HG02884 (cell line): ENCODE results near the gene ITGB3.

ENCODE experiments used
- ATAC-seq: cut with Tn5 transposase; IDR thresholded peaks from one replicate; pipeline ENCODE4 v1.9.1; 2021; ENCODE audit warnings: mild to moderate bottlenecking, moderate library complexity; ENCODE audit not compliant: unreplicated experiment

Gene ITGB3

DNA sequence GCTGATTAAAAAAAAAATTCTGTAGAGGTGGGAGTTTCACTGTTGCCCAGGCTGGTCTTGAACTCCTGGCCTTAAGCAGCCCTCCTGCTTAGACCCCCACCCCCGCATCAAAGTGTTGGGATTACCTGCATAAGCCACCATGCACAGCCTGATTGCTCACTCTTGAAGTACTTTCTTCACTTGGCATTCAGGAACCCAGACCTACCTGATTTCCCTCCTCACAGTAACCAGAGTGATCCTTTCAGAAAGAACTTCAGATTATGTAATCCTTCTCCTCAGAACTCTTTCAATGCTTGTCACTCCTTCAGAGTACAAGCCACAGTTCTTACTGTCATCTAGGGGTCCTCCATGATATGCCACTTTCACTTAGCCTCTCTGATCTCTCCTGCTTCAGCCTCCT lies 71.5 kb downstream of the ITGB3 start:
- no peak for ATAC-seq

DNA sequence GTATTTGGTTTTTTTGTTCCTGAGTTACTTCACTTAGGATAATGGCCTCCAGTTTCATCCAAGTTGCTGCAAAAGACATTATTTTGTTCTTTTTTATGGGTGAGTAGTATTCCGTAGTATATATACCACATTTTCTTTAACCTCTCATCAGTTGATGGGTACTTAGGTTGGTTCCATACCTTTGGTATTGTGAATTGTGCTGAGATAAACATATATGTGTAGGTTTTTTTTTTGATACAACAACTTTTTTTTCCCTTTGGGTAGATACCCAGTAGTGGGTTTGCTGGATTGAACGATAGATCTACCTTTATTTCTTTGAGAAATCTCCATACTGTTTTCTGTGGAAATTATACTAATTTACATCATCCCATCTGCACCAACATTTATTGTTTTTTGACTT lies 76.9 kb downstream of the ITGB3 start:
- no peak for ATAC-seq

DNA sequence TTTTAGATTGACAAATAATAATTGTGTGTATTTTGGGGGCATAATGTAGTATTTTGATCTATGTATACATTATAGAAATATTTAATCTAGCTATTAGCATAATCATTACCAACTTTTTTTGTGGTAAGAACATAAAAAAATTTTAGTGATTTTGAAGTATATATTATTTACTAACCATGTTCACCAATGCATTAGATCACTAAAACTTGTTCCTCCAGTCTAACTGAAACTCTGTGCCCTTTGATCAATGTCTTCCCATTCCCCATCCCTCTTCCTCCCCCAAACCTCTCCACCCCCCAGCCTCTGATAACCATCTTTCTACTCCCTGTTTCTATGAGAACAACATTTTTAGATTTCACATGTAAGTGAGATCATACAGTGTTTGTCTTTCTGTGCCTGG lies 78.7 kb downstream of the ITGB3 start:
- ATAC-seq = no peak

DNA sequence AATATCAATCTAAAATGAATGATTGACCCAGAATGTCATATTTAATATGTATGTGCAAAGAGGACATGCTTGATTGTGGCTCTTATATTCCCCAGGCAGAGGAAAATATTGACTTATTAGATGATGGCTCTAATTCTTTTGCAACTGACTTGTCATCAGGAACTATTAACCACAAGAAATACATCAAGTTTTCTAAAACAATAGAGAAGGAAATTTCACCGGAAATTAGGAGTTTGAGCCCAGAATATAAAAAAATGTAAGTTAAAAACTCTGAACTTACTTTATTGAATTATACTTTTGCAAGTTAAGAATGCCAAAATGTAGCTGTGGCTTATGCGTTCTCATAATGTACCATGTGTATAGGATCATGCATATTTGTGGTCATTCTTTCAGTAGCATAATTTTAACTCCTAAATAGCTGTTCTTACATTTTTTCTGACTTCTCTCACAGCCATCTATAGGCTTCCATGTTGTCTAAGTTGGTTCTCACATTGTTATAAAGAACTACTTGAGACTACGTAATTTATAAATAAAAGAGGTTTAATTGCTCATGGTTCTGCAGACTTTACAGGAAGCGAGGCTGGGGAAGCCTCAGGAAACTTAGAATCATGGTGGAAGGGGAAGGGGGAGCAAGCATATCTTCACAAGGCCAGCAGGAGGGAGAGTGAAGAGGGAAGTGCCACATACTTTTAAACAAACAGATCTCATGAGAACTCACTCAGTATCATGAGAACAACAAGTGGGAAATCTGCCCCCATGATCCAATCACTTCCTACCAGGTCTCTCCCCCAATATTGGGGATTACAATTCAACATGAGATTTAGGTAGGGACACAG lies 81.7 kb downstream of the ITGB3 start:
- ATAC-seq = no peak

DNA sequence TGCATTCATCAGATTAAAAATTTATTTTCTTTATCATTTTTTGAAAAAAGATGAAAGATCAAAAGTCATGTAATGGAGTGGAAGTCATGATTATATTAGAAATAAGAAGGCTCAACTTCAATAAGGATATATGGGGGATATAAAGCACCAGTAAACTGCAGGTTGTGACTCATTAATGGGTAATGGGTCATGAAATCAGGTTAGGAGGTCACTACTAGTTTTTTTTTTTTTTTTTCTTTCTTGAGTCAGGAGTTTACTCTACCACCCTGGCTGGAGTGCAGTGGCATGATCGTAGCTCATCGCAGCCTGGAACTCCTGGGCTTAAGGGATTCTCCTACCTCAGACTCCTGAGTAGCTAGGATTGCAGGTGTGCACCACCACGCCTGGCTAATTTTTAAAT lies 84.4 kb downstream of the ITGB3 start:
- no peak for ATAC-seq

DNA sequence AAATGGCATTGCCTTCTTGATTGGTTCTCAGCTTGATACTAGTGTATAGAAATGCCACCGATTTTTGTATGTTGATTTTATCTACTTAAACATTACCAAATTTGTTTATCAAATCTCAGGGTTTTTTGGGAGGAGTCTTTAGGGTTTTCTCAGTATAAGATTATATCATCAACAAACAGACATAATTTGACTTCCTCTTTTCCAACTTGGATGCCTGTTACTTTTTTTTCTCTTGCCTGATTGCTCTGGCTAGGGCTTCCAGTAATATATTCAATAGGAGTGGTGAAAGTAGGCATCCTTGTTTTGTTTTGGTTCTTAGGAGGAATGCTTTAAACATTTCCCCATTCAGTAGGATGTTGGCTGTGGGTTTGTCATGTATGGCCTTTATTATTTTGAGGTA lies 99.2 kb downstream of the ITGB3 start:
- ATAC-seq = no peak

DNA sequence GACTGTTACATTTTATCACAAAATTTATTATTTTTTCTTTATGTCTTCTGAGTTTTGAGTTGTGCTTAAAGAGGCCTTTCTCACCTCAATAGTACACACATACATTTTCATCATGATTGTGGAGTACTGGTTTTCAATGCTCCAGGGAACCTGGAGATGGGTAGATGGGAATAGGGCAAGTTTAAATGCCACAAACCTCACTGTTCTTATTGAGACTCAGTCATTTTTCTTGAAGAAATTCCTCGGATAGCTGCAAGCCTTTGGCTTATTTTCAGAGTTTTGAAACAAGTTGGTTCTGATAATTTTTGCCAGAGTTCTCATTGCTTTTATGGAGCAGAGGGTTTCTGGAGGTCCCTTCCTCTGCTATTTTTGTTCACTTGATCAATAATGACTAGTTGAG lies 105.0 kb downstream of the ITGB3 start:
- ATAC-seq = no peak
